Activated CD4-positive, alpha-beta T cell treated with anti-CD3 and anti-CD28 coated beads, Interleukin-2, amount 50 U/mL, for 48 hours (primary cell): ENCODE data around the gene AAMP.

Experiments
- DNase-seq, 2 experiments: peaks; one replicate each; pipeline ENCODE4 v3.0.0-alpha.2; 2020

Gene AAMP

DNA sequence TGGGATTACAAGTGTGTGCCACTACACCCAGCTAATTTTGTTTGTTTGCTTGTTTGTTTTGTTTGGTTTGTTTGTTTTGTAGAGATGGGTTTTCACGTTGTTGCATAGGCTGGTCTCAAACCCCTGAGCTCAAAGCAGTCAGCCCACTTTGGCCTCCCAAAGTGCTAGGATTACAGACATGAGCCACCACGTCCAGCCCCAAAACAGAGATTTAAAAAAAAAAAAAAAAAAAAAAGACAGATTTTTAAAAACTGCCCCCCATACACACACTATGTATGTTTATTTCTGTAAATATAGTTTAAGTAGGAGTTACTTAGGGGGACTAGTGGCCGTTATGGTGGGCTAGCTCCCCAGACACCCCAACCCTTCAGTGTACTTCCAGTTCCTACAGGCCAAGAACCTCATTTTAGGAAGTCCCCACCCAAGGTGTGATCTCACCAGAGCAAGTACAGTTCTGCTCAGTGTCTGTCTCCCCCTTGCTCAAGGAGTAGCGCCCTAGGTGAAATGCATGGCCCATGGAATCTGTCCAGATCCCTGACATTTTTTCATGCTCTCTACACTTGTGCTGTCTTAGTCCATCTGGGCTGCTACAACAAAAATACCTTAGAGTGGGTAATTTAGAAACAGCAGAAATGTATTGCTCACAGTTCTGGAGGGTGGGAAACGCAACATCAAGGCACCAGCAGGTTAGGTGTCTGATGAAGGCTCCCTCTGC is 23.9 kb upstream of the AAMP start:
- DNase-seq = no peak

DNA sequence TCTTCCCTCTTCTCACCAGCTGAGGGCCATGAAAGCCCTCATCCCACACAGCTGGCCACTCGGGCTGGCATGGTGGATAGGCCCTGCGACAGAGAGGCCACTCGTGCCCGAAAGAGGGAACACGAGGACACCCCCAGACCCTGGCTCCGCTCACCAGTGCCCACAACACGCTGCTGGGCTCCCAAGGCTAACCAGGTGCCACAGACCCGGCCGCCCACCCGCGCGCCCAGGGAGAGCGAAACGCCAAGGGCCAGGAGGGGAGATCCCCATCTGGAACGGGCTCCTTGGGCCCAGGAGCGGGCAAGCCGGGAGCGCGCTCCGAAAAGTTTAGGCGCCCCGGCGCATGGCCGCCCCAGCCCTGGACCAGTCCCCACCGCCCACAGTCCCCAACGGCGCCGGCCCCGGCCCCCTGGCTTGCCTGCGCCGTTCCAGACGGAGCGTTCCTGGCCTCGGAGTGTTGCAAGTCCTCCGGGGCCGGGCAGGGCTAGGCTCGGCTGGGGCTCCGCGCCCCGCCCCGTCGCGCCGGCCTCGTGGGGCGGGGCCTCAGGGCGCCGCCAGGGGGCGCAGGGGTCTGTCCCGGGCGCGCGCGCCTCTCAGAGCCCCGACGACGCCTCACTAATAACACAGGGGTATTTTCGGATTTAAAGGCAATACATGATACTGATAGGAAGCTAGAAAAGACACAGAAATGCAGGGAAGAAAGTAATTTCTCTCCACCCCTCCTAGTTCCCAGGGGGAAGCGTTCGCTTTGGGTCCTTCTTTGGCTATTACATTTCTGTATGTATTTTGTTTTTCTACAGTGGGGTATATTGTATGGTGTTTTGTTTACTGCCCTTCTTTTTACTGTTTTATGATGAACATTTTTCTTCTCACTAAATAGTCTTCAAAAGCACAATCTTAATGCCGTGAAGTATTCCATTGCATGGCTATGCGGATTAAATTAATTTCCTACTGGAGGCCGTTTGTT is 22.4 kb upstream of the AAMP start, which contains the start of gene TMBIM1:
Gene TMBIM1 (minus strand): TSS at position 456 of the 967 bp plus-strand sequence. CDS start 10,362 bp downstream, outside the sequence.
- DNase-seq = peak; percentile 74 to 79

DNA sequence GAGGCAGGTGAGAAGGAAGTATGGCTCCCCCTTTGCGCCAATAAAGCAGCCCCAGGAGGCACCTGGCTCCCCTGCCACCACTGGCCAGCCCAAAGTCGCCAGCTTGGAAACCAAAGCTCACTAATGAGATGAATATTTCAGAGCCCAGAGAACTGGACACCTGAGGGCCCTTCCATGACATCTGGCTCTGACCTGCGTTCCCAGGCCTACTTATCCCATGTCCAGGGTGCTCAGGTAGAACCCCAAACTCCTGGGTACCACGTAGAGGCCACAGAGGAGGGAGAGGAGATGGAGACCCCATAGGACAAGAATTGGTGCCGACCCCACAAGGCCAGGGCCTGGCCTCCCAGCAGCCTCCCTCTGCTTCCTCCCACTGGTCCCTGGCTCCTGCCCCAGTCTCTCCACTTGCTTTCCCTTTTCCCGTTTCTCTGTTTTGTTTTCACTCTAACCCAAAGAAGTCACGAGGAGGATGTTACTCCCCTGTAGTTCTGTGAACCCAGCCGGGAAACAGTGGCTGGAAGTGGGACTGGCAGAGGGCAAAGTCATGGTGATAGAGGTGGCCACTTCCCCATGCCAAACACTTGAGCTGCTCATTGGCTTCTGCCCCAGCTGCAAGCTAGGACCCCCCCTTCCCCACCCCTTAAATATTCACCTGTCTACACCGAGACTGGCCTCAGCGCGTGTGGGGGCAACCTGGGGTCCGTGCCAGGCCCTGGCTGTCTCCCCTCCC is 21.5 kb upstream of the AAMP start:
- peak in 1 of 2 experiments; percentile 37 for DNase-seq

DNA sequence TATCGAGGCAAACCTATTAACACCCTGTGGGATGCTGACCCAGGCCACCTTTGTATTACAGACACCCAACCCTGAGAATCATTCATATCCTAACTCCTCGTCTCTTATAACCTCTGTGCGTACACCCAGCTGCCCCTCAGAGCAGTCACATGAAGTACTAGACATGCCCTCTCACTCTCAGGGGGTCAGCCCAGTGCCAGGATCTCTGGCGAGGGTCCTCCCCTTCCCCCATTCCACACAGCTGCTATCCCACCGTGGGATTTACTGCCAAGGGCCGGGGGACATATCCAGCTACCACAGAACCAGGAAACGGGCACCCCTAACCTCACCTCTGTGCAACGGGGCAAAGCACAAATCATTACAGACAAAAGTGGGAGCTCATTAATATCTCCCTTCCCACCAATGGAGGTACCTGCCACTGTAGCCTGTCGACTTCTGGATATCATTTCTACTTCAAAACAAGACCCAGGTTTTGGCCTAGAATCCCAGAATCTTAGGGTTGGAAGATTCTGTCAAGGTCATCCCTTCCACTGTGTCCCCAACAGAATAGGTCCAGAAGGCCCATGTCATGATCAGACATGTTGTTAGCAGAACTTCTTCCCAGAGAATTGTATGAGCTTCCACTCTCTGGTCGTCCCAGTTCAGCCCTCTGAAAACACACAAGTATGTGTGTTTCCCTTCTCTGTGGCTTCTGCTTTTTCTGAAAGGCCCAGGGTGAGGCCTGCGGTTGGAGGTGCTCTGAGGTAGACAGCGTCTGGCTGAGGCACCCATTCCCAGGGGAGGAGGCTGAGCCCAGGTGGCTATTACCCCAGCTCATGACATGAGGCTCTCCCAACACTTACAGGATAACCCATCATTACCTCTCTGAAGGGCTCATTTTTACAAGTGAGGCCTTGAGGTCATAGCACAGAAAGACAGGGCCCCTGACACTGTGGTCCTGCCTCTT is 20.7 kb upstream of the AAMP start:
- DNase-seq = peak; percentile 47 to 61

DNA sequence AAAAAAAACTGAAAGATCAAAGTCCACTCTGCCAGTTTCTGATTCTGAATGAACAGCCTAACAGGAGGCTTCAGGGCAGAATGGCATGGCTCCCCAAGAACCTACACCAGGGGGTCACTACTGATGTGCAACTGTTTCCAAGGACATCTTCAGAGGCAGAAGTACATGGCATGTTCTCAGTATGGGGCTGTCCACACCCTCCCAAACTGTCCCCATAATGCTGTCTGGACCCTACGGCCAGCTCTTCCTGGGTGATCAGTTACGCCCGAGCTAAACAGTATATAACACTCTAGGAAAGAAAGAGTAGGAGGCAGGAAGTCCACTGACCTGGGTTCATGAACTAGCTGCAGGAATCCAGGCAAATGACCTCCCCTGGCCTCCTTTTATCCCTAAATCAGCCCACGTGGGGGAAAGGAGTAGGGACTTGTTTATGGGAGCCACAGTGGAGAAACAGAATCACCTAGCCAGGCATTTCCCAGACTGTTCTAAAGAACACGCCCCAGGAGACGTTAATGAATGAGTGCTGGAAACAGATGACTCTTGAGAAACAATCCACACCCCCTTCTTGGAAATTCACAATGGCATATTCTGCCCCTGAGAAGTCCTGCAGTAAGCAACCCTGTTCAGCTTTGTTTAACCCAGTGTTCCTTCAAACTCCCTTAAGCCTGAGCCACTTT is 19.8 kb upstream of the AAMP start:
- DNase-seq = no peak

DNA sequence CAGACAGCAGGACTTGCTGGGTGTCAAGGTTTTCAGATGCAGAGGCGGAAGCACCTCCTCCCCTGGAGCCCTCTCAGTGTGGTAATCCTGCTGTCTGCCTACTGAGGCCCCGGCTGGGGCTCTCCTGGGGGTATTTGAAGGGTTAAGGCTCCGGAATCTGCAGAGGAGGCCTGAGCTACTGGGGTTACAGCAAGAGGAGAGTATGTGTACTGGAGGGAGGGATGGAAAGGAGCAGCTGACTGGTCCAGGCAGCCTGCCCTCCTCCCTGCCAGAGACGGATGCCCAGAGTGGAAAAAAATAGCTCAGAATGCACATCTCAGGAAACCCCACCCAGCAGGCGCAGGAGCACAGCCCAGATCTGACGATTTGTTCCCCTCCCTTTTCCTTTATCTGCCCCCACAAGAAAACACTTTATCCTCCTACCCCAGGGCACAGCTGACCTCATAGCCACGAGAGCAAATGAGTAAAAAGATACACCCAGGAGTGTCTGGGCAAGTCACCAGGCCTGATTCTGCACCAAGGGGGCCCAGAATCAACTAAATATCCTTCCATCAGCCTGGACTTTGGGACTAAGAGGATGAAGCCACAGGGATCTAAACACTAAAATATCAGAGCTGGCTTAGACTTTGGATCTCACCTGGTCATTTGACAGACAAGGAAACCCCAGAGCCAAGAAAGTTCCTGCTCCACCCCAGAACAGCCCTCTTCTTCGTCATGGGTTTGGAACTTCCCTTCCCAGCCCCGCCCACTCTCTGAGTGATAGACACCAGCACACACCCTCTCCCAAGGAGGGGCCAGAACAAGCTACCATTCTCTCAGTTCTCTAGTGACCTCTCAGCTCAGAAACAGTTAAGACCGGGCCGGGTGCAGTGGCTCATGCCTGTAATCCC is 16.9 kb upstream of the AAMP start:
- DNase-seq = peak; percentile 79 to 88

DNA sequence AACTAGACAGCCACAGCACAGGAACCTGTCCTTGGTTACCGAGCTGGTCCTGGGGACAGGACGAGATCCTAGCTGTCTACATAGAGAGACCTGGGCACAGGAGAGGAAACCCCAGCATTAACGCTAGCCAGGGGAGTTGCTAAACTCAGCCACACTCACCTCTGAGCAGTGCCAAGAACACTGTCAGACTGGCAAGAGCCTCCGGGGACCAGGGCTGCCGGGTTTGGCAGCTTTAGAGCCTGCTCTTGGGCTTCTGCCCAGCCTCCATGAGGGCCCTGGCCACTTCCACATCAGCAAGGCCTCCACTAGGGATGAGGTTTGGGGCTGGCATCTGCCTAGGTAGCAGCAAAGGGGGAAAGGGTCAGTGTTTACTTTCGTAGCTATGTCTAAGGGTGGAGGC is 15.7 kb upstream of the AAMP start:
- DNase-seq = no peak

DNA sequence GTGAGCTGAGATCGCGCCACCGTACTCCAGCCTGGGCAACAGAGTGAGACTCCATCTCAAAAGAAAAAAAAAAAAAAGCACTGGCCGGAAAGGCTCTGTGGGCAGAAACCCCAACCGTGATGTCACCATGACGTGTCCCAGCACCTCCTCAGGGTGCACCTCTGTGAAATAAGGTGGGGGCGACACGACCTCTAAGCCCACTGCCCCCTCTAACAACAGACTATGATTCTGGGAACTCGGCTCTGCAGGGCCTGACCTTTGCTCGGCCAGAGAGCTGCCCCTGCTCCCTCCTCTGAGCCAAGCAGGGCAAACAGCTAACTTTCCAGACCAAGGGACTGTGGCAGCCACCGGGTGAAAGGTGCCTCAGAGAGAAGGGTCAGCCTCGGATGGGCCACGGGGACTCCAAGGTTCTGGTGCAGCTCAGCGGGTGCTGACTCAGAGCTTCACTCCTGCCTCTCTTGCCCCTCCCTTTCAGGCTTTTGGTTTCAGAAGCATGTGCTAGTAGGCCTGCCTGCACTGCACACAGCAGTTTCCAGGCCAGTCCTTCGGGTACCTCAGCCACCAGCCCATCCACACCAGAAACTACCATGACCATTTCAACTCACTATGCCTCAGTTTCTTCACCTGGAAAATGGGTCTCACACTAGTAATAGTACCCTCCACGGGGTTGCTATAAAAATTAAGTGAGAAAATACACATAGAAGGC is 14.3 kb upstream of the AAMP start:
- peak; percentile 69 to 80 for DNase-seq

DNA sequence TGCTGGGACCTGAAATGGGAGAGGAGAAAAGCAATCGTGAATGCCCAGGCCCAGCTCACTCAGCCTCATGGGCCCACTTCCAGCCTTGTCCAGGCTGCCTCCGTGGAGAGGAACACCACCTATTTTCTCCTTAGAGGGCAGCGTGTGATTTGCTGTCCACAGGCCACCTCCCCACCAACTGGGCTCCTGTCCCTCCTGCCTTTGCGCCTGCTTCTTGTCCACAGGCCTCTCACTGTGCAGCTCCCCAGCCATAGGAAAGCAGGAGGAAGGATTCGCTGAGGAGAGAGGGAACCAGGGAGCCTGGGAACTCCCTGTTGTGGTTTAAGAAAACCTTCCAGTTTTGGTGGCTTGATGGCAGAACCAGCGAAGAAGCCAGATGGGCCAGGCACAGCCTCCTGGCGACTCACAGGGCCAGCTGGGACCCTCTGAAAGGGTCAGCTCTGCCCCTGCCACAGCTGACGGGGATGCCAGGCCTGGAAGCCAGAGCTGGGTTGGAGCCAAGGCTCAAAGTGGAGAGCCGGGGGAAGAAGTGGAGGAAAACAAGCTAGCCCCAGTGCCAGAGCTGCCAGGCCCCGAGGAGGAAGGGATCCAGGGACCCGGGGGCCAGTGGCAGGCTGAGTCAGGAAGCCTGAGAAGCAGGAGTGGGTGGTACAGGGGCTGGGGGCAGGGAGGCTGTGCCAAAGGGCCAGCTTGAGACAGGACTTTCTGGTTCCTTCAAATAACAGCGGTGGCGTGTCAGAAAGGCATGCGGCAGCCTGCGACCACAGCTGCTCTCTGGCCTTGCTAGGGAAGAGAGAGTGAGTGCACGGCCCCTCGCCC is 12.4 kb upstream of the AAMP start:
- DNase-seq = no peak

DNA sequence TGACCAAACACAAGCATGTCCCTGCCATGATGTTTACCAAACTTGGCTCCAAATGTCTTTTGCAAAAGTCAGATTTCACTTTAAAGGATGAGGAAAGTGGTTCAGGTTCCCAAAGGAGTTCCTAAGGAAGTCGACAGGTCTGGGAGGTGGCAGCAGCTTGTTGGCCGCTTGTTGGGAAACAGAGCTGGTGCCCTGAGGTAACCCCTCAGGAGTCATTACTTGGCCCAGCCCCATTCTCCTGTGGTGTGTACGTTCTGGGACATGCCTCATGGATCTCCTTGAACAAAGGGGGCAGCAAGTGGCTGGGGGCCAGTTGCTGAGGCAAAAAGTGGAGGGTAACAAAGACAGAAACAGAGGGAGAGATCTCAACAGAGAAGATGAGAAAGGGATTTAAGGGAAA is 11.5 kb upstream of the AAMP start:
- DNase-seq = no peak

DNA sequence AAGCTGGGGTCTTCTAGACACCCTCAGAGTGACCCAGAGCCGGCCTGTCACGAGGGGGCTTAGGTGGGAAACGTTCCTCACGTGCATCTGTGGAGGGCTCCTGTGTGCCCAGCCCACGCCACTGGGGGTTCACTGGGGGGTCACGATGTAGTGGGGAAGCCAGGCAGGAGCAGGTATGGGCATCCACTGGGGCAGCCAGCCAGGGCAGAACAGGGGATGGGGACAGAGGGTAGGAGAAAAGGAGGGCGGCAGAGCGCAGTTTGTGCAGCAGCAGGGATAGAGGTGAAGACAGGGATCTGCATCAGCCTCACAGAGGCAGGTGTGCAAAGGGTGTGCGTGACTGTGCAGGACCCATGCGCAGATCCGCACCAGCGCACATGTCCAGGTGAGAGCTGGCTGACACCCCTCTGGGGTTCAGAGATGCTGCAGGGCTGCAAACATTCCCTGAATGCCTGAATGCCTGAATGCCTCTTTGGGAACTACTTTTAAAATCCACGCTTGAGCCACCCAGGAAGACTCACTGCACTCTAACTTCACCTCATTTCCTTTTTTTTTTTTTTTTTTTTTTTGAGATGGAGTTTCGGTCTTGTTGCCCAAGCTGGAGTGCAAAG is 10.4 kb upstream of the AAMP start:
- DNase-seq = no peak

DNA sequence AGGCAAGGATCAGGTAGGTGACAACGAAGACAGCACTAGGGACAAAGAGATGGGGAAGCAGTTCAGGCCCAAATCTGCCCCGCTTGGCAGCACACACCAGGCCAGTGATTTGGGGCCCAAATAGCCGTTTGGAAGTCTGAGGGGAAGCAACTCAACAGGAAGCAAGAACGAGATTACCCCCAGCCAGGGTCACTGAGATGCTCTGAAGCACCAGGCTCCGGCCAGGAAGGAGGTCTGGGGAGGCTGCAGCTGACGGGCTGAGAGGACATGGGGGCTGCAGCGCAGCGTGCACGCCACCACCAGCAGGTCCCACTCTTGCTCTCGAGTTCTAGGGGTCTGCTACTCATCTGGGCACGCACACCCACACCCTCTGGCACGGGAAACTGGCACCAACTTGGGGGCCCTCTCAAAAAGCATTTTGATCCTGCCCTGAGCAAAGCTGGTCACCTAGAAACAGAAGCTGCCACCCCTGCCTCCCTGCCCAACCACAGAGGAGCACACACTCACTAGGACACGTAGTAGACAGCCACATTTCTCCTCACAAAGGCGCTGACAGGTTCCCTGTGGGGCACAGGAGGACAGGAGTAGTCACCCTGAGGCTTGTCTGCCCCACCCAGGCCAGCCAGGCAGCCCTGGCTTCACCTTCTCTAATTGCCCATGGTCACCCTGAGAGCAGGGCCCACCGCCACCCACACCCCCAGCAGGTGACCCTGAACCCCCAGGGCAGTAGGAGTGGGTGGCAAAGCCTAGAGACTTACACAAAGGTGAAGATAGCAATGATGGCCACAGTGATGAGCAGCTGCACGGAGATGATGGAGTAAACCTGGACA is 8.8 kb upstream of the AAMP start:
- DNase-seq = no peak

DNA sequence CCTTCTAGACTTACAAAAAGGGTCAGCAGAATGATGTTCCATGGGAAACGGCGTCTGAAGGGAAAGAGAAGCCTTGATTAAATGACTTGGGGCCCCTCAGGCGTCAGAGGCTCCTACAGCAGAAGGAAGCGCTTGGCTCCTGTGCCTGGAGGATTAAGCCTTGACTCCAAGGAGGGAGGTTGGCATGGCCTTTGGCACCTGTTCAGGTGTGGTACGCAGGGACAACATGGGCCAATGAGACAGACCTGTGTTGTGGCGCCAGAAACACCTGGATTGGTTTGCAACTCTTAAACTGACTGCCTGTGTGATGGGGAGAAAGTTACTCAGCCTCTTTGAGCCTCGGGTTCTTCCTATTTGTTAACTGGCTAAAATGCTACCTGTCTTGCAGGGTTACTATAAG is 8.0 kb upstream of the AAMP start:
- DNase-seq = no peak

DNA sequence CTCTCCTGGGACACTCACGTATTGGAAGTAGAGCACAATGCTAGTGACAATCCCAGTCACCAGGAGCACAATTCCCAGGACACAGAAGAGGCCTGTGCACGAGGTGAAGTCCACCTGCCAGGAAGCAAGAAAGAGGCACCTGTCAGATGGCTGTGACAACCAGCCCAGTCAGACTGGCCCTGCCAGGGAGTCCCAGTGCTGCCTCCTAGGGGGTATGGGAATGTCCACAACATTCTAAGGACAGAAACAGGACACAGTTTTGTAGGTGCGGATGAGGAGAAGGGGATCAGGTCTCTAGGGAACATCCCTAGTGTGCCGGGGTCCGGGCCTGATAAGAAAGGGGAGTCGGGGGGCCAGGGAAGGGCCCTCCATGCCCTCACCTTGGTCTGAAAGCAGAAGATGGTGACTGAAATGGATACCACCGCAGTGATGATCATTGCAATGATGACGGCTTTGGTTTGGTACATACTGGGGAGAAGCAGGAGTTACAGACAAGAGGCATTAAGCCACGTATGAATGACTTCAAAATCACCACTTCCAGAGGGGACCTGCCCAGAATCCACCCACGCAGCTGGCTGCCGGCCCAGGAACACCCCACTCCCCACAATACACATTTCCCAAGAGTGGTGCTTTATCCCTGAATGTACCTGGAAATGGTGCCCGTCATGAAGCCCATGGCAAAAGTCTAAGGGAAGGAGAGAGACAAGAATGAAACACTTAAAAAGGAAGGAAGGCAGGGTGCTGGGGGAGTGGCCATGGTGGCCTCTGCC is 7.2 kb upstream of the AAMP start:
- no peak for DNase-seq

DNA sequence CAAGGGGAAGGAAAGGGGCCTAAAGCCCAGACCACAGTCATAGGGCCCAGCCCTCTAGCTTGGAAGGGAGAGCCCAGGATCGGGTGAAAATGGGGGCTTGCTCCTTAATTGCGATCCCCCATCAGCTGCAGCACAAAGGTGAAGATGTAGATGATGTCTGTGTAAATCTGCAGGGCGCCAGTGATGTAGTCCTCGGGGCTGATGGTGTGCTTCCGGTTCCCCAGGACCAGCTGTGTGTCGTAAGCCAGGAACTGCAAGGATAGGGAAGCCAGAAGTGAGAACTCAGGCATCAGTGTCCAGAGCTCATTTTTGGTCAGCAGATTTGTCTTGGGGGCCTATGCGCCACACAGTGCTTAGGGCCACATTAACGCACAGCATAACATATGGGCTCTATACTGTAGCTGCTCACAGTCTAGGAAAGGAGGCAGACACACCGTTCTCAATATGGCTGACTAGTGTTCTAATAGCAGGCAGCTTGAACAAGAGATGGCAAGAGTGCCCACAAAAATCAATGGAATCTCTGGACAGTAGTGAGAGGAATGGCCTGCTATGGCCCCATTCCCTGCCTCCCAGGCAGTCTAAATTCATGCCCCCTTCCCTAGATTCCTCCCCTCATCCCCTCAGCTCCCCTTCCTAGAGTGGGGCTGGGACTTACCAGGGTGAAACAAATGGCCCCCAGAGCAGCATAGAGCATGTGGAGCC is 5.6 kb upstream of the AAMP start:
- DNase-seq = no peak

DNA sequence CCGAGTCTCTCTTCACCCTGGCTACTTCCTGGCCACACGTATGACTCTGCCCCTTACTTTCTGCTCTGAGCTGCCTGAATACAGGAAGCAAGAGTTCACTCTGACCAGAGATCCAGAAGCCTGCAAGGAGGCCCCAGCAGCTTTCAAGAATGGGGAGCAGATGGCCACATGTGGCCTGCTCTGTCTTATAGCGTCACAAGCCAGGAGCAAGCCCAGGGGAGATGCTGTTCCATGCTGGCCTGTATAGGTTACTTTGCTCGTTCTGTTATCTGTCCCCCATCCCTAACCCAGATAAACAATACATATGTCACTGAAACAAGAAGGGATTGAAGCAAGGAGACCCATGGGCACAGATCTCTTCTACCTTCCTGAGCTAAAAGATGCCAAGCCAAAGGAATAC is 4.6 kb upstream of the AAMP start:
- DNase-seq = no peak
